Raji (cell line): ENCODE results near the gene FBXL17.

Source experiments
- POLR2A ChIP-seq: IDR thresholded peaks from 2 replicates; pipeline ENCODE4 v1.6.1; 2011; ENCODE audit warnings: low read depth, low read length, control low read depth; ENCODE audit not compliant: insufficient read depth

The FBXL17 gene

DNA sequence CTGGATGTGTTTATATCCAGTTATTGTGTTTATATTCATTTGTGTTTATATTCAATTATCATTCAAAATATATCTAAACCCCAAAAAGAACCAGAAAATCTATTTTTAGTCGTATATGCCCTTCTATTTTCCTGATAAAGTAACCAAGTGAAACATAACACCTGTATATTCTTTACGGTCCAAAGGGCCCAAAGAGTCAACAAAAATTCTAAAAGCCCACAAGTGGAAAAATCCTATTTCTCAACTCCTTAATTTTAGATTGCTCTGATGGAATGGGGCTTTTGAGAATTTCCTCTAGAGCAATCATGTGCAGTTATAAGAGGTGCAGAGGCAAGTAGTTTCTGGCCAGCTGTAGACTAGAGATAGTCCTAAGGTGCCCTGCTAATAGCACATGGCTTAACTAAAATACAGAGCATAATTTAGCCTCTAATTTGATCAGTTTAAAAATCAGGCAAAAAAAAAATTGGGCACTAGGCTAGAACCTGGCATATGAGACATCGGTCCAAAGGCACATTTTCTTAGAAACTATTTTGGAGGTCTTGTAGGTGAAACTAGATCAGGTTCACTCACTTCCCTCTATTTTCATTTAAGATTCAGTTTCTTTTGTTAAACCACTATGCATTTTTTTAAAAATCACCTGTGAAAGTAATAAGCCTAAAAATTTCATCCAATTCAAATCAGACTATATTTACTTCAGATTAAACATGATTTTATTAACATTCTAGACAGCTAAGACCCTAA lies 256.0 kb downstream of the FBXL17 start:
- TF ChIP-seq POLR2A: no peak

DNA sequence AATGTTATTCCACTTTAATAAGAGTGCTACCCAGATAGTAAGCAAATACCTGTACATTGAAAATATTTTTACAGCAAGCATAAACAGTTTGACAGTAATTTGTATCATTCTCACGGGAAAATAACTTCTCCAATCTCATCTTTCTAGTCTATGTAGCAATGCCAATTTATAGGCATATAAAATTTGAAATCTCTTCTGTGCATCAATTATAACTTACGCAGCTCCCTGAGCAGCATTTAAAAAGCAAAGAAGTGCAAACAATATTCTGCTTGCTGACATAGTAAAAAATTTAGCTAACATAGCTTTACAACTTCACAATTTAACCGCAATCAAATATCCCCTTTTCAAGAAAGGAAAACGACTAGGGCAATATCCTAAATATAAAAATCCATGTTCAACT lies 257.3 kb downstream of the FBXL17 start:
- TF ChIP-seq POLR2A: no peak

DNA sequence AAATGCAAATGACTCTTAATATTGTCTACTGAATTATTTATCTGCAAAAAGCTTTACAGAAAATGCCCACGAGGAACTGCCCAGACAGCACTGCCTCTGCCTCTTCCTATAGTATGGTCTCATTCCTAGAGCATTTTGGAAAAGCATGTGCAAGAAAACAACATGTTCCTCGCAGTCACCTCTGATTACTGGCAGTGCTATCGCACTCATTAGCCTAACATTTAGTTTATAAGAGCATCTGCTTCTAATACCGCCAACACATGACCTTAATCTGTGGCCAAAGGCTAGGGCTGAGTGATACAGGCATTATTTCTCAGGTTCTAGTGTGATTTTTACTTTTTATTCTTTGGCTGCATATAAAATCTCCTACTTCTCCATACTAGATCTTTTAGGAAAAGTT lies 259.2 kb downstream of the FBXL17 start:
- no peak for TF ChIP-seq POLR2A

DNA sequence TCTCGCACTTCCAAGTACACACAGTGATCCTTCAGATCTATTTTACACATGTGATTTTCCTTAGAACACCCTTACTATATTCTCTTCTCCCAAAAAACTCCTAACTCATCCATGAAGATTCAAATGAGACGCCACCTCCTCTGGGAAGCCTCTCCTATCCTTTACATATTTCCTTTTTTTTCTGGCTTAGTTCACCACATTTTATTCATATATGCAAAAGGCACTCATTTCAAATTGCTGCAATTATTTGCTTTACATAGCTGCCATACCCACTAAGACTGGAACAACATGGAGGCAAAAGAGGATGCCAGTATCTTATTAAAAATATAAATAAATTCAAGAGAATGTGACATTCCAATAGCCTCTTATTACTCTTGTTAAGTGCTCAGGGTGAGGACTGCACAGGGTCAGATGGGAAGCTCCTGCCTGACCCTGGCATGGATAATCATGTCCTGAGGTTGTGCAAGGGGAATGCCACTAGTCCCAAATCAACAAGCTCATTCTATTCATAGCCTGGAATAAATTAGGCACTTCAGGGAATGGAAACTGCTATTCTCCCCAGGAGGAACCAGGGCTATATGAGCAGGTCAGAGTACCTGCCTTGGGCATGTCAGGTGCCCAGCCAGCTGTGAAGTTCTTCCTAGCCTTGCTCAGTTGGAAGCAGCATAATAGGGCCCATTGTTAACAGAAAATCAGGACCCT lies 262.9 kb downstream of the FBXL17 start:
- TF ChIP-seq POLR2A: no peak

DNA sequence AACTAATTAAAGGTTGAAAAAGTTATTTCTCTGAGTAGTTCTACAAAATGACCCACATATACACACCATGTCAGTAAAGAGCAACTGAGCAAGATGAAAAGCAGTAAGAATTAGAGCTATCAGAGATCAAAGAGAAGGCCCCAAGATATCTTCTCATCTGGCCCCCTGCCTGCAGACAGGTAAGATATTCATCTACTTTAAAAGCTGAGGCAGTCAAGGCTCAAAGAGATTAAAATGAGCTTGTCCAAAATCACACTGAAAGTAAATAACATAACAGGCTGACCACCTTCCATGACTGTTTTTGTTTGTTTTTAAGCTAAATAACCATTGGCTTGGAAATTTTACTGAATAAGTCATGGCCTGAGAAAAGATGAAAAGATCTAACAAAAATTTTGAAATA lies 266.2 kb downstream of the FBXL17 start:
- no peak for TF ChIP-seq POLR2A

DNA sequence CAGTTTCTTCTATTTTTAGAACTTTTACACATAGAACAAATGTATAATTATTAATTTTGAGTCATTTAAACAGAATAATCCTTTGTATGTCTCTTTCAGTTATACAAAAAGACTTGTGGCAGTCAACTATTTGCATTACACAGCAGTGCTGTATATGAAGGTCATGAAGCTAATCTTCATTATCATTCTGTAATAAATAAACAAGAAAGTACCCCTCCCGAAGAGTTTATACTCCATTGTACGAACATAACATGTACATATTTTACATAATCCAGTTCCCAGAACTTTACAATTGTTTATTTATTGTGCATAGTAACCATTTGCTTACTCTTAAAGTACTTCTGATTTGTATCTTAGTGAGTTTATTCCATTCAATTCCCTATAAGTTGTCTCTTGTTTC lies 267.9 kb downstream of the FBXL17 start:
- TF ChIP-seq POLR2A: no peak

DNA sequence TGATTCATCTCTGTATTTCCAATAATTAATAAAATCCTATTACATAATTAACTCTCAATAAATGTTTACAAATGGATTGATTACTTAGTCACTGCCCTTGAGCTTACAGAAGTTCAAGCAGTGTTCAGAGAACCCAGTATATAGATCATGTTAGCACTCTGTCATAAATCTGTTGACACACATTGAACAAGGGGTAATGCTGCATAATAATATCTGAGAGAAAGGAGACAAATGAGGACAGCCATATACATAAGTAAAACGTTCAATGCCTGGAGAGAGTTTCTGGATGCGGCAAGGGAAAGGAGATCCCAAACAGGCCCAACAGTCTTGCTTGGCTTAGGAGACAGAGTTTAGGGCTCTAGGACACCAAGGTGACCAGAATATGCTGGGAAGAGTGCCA lies 270.2 kb downstream of the FBXL17 start:
- TF ChIP-seq POLR2A: no peak

DNA sequence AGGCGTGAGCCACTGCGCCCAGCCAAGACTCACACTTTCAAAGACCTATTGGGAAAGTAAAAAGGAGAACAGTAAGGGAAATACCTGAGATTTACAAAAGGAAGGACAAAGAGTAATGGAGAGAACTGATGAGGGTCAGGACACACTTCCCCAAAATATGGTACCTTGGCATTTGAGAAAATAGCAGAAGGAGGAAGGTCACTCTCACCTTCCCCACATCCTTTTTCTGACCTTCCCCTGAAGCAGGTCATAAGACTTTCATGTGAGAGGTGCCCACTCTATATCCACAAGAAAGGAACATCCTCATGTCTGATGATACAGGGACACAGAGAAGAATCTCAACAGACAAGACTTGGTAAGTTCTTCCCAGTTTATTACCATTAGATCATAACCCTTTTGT lies 272.8 kb downstream of the FBXL17 start:
- TF ChIP-seq POLR2A: no peak

DNA sequence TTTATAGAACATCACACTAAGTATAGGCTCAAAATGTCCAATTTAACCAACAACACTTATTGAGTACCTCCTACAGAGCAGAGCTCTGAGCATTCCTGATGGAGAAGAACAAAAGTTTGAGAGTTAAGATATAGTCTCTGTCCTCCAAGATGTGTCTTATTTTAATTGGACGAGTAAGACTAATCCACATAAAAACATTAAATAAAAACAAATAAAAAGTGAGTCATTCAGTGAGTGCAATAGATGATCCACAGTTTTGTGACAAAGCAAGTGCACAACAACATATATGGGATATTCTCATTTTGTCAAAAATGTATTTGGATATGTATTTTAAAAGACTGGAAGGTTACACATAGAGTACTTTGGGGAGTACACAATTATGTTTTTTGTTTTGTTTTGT lies 277.4 kb downstream of the FBXL17 start:
- TF ChIP-seq POLR2A: no peak

DNA sequence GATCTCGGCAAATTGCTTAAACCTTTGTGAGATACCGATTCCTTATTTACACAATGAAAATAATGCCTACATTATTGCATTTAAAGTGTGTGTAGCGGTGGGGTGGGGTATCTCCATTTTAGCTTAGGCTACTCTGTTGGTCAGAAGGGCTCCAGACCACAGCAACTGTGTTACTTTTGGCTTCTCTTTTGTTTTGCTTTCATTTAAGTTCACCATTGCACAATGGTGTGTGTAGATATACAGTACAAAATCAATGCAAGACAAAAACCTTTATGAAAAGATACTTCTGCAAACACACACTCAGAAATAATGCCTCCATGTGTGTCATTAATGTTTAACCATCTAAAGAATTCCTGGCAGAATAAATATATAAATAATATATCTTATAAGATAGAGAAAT lies 279.4 kb downstream of the FBXL17 start:
- TF ChIP-seq POLR2A: no peak

DNA sequence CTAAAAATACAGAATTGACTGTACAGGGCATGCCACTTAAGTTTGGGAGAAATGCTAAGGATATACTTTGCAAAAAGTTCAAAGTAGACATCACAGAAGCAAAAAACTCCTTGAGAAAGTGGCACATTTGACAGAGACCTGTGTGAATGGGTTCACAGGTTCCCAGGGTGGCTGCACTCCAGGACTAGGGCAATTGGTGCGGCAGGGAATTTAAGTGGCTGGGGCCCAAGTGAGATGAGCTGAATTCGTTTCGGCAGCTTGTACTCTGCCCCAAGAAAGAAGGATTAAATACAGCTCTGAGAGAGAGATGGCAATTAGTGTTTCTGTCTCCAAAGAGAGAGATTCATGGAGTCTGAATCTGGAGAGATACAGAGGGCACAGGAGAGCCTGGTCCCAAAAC lies 280.1 kb downstream of the FBXL17 start:
- no peak for TF ChIP-seq POLR2A

DNA sequence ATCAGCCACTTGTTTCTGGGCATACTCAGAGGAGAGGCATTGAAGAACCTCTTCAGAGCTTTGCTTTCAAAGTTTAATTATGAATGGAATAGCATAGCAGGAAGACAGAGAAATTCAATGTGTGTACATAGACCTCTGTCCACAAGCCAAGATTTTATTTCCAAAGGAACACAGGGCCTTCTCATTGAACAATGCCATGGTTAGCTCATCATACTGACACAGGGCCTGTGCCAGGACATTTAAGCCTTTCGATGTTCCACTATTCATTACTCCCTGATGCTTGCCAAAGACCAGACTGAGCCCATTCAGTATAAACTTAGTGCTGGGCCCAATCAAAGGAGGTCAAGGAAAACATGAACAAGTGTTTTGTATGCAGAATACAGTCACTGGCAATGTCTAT lies 280.8 kb downstream of the FBXL17 start:
- TF ChIP-seq POLR2A: no peak

DNA sequence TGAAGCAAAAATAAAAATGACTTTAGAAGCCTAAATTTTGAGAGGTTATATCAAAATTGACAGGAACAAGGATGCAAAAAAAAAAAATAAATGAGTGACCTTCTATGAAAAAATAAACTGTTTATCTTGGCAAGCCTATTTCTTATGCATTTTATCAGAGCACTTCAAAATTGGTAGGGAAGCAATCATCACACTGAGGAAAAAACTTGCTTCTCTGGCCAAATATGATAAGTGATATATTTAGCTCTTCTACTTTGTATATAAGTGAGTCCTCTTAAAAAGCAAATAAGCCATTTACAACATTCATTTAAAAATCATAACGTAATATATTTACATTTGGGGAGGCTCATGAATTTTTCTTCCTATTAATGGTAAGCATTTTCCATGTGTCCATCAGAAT lies 287.1 kb downstream of the FBXL17 start:
- no peak for TF ChIP-seq POLR2A

DNA sequence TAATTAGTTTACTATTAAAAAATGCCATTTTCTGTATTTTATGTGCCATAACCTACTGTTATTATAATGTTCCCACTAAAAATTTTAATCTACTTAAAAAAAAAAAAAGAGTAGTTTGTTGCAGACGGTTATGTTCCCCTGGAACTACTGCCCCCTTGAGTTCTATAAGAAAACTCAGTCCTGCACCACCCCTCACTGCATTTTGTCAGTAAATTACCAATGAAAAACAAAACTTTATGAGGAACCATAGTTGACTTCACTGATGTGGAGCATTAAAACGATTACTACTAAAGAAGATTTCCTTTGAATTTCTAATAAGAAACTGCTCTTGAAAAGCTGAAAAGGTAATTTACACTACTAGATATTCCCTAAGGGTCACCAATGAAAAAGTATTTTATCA lies 288.7 kb downstream of the FBXL17 start:
- no peak for TF ChIP-seq POLR2A

DNA sequence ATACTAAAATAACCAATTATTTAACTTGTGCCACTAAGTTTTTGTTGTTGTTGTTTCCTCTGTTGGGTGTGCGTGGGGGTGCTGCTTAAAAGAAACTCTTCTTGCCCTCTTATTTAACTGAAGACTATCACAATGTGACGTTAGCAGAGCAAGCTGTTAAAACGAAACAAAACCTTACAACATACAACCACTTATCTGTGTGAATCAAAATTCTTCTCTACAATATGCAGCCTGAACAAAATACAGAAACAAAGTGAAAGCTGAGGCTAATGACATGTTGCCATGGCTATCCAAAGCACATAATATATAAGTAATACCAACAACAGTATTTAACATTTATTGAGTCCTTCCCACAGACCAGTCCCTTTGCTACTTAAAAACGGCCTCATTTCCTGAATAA lies 291.0 kb downstream of the FBXL17 start:
- no peak for TF ChIP-seq POLR2A

DNA sequence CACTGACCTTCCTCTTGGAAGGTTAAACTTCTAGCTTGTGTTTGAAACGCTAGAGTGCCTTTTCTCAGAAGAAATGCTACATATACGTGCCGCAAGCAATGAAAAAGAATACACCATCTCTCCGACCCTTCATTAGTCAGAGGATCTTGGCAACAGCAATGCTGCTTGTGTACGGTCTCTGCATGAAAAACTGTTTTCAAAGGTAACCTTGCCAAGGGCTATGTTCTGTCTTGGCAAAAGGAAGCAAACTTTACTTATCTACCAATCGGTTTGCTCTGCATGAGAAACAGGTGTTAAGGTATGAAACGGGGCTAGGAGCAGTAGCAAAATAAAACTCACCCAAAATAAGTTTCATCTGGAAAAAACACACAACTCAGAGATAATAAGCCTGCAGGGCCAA lies 297.8 kb downstream of the FBXL17 start:
- no peak for TF ChIP-seq POLR2A

DNA sequence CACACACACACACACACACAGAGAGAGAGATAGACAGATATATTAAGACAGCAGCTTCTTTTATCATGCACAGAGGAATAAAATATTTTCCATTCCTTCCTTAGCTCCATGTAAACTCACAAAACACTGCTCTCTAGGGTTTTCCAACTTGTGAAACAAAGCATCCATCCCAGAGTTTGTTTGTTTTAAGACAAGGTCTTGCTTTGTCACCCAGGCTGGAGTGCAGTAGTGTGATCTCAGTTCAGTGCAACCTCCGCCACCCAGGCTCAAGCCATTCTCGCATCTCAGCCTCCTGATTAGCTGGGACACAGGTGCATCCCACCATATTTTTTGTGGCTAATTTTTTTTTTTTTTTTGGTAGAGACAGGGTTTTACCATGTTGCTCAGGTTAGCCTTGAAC lies 298.7 kb downstream of the FBXL17 start:
- TF ChIP-seq POLR2A: no peak
